ENCODE measurements around the gene GZMH.

The GZMH gene

GRCh38 chr14:24613241-24613640 is 3.8 kb upstream of the GZMH start:
- no peak for TF ChIP-seq EZH2phosphoT487 (IDR thresholded peaks at IDR 0.05; ENCODE audit: borderline replicate concordance, low read length)
- TF ChIP-seq CTCF (IDR thresholded peaks at IDR 0.05; ENCODE audit: low read depth, low read length, poor library complexity, severe bottlenecking): no peak

GRCh38 chr14:24612196-24612595 is 2.7 kb upstream of the GZMH start:
- no peaks in the 10 kb centered on the region for H3K4me1 ChIP-seq (ENCODE audit: control insufficient read depth, low read length)
- H3K36me3 ChIP-seq (ENCODE audit: control insufficient read depth, low read length): no peaks in the 10 kb centered on the region
- no peaks in the 10 kb centered on the region for H3K9me2 ChIP-seq (replicated peaks; ENCODE audit: control insufficient read depth, low read length)
- H3K4me3 ChIP-seq (ENCODE audit: low read length): no peak overlapping the region
- TF ChIP-seq CTCF (IDR thresholded peaks at IDR 0.05; ENCODE audit: low read depth, low read length, poor library complexity, severe bottlenecking): no peak
- TF ChIP-seq EZH2phosphoT487 (IDR thresholded peaks at IDR 0.05; ENCODE audit: borderline replicate concordance, low read length): no peak
- no peaks in the 10 kb centered on the region for H3F3A ChIP-seq (ENCODE audit: control insufficient read depth, insufficient read depth)
- H3K4me2 ChIP-seq (ENCODE audit: low read length): no peak overlapping the region
- no peaks in the 10 kb centered on the region for H4K20me1 ChIP-seq (ENCODE audit: control insufficient read depth, insufficient read depth, low read depth, low read length)
- H3K9me3 ChIP-seq (ENCODE audit: control insufficient read depth, insufficient read depth, low read length): no peaks in the 10 kb centered on the region
- H3K79me2 ChIP-seq (ENCODE audit: control insufficient read depth, low read length): no peaks in the 10 kb centered on the region
- no peaks in the 10 kb centered on the region for H3K27me3 ChIP-seq (ENCODE audit: control insufficient read depth, low read length)
- H3K27ac ChIP-seq (ENCODE audit: low read depth, low read length): no peak overlapping the region

More at GRCh38 chr14:24613241-24613640, 3.8 kb upstream of the GZMH start:
- no peaks in the 10 kb centered on the region for H3F3A ChIP-seq (ENCODE audit: control insufficient read depth, insufficient read depth)
- H3K9me2 ChIP-seq (replicated peaks; ENCODE audit: control insufficient read depth, low read length): no peaks in the 10 kb centered on the region
- no peaks in the 10 kb centered on the region for H3K79me2 ChIP-seq (ENCODE audit: control insufficient read depth, low read length)
- no peak overlapping the region for H3K4me3 ChIP-seq (ENCODE audit: low read length)
- H4K20me1 ChIP-seq (ENCODE audit: control insufficient read depth, insufficient read depth, low read depth, low read length): no peaks in the 10 kb centered on the region
- no peaks in the 10 kb centered on the region for H3K27me3 ChIP-seq (ENCODE audit: control insufficient read depth, low read length)
- no peaks in the 10 kb centered on the region for H3K9me3 ChIP-seq (ENCODE audit: control insufficient read depth, insufficient read depth, low read length)
- no peak overlapping the region for H3K4me2 ChIP-seq (ENCODE audit: low read length)
- no peak overlapping the region for H3K27ac ChIP-seq (ENCODE audit: low read depth, low read length)
- H3K4me1 ChIP-seq (ENCODE audit: control insufficient read depth, low read length): no peaks in the 10 kb centered on the region
- H3K36me3 ChIP-seq (ENCODE audit: control insufficient read depth, low read length): no peaks in the 10 kb centered on the region

GRCh38 chr14:24607635-24608514 is 1.6 kb downstream of the GZMH start:
- H4K20me1 ChIP-seq (ENCODE audit: control insufficient read depth, insufficient read depth, low read depth, low read length): no peaks in the 10 kb centered on the region
- TF ChIP-seq CTCF (IDR thresholded peaks at IDR 0.05; ENCODE audit: low read depth, low read length, poor library complexity, severe bottlenecking): no peak
- TF ChIP-seq EZH2phosphoT487 (IDR thresholded peaks at IDR 0.05; ENCODE audit: borderline replicate concordance, low read length): no peak
- H3K27ac ChIP-seq (ENCODE audit: low read depth, low read length): no peak overlapping the region
- no peaks in the 10 kb centered on the region for H3K4me1 ChIP-seq (ENCODE audit: control insufficient read depth, low read length)
- H3K9me3 ChIP-seq (ENCODE audit: control insufficient read depth, insufficient read depth, low read length): no peaks in the 10 kb centered on the region
- H3K4me2 ChIP-seq (ENCODE audit: low read length): no peak overlapping the region
- H3K9me2 ChIP-seq (replicated peaks; ENCODE audit: control insufficient read depth, low read length): no peaks in the 10 kb centered on the region
- no peaks in the 10 kb centered on the region for H3K27me3 ChIP-seq (ENCODE audit: control insufficient read depth, low read length)
- no peaks in the 10 kb centered on the region for H3F3A ChIP-seq (ENCODE audit: control insufficient read depth, insufficient read depth)
- H3K4me3 ChIP-seq (ENCODE audit: low read length): no peak overlapping the region
- no peaks in the 10 kb centered on the region for H3K79me2 ChIP-seq (ENCODE audit: control insufficient read depth, low read length)
- H3K36me3 ChIP-seq (ENCODE audit: control insufficient read depth, low read length): no peaks in the 10 kb centered on the region

Data from DOHH2 (cell line).